HepG2 (cell line): ENCODE results near the gene DENND5B. TPM values are rescaled to one million over a fixed set of nuclear protein-coding genes. Genes with fewer than 3 reads are reported as not detected.

Experiments used
- ATAC-seq: fragments of 200-7000 bp; cut with Tn5 transposase; 3 replicates; pipeline ENCODE4 v1.9.1; 2020; ENCODE audit warnings: mild to moderate bottlenecking, moderate library complexity
- BruUV-seq: library from RNA; stranded (reverse); fragments of 400-500 nt; replicated peaks from 2 replicates; lab custom pipeline; 2021; lab: Mats Ljungman, UMichigan
- CTCF ChIA-PET: fragments of 300-600 bp; formaldehyde crosslinking; extraction: SDS; loops from one replicate; lab custom pipeline; 2021; ENCODE audit warnings: low total read pairs, inconsistent platforms, low intra/inter-chr PET ratio; lab: Yijun Ruan, JAX
- POLR2A ChIA-PET: fragments of 350-600 bp; sonication (Branson Sonifier 250); formaldehyde crosslinking; loops from one replicate; lab custom pipeline; 2020; ENCODE audit warnings: antibody characterized with exemption, inconsistent platforms; lab: Yijun Ruan, JAX
- DNase-seq: peaks from one replicate; pipeline ENCODE4 v3.0.0-alpha.2; 2015; ENCODE audit warnings: low spot score
- FAIRE-seq: peaks from 3 replicates; lab custom pipeline; 2011; peaks lifted over from hg19 to GRCh38; lab: Jason Lieb, UNC
- H2AFZ ChIP-seq: one replicate; pipeline ENCODE4 v1.6.1; 2011; ENCODE audit warnings: low read length, inconsistent platforms
- H3K27ac ChIP-seq: fragments of 300-600 bp; 3 replicates; pipeline ENCODE4 v1.8.0; 2011; ENCODE audit warnings: mixed run types, mild to moderate bottlenecking, mixed read lengths, low read length, inconsistent platforms; ENCODE audit not compliant: insufficient read depth; ENCODE audit errors: extremely low read length
- H3K27me3 ChIP-seq, 2 experiments: fragments of 200-600 bp in 1 of 2; 2 replicates in 1 of 2; 3 replicates in 1 of 2; pipeline versions ENCODE4 v1.6.0 to v1.8.0; 2011; ENCODE audit warnings: low read length in 2 of 2, mild to moderate bottlenecking in 2 of 2, moderate library complexity in 2 of 2, inconsistent platforms in 1 of 2; ENCODE audit not compliant: insufficient read depth in 2 of 2, control insufficient read depth in 1 of 2
- H3K36me3 ChIP-seq, 2 experiments: fragments of 200-600 bp in 1 of 2; replicated peaks in 1 of 2; 2 replicates in 1 of 2; 3 replicates in 1 of 2; pipeline versions ENCODE4 v1.5.1 to v1.8.0; 2011; ENCODE audit warnings: low read length in 2 of 2, inconsistent platforms in 1 of 2; ENCODE audit not compliant: insufficient read depth in 2 of 2, control insufficient read depth in 1 of 2
- H3K4me1 ChIP-seq: 2 replicates; pipeline ENCODE4 v1.5.1; 2012; ENCODE audit warnings: low read length, inconsistent platforms; ENCODE audit not compliant: insufficient read depth
- H3K4me2 ChIP-seq: 2 replicates; pipeline ENCODE4 v1.6.0; 2011; ENCODE audit warnings: low read depth, low read length, inconsistent platforms
- H3K4me3 ChIP-seq, 3 experiments: fragments of 200-600 bp in 1 of 3; sonication (generic), shearing (Covaris generic) in 1 of 3; replicated peaks in 1 of 3; 2 replicates each; pipeline ENCODE4 v1.5.1; 2011 to 2016; ENCODE audit warnings: low read length in 3 of 3, inconsistent platforms in 2 of 3, low read depth in 2 of 3, mild to moderate bottlenecking in 2 of 3, control low read depth in 1 of 3, mixed read lengths in 1 of 3; ENCODE audit not compliant: insufficient read depth in 1 of 3
- H3K79me2 ChIP-seq: one replicate; pipeline ENCODE4 v1.6.1; 2011; ENCODE audit warnings: low read length, inconsistent platforms; ENCODE audit not compliant: insufficient read depth
- H3K9ac ChIP-seq: 2 replicates; pipeline ENCODE4 v1.6.0; 2011; ENCODE audit warnings: mild to moderate bottlenecking, low read depth, low read length, inconsistent platforms; ENCODE audit not compliant: insufficient read depth
- H3K9me3 ChIP-seq: 2 replicates; pipeline ENCODE4 v1.5.1; 2012; ENCODE audit warnings: mild to moderate bottlenecking, low read length
- H4K20me1 ChIP-seq: 2 replicates; pipeline ENCODE4 v1.6.0; 2011; ENCODE audit warnings: inconsistent platforms, mild to moderate bottlenecking, low read length, moderate library complexity; ENCODE audit not compliant: insufficient read depth
- GATA4 ChIP-seq: sonication (generic); IDR thresholded peaks from 2 replicates; pipeline ENCODE4 v1.6.1; 2016; ENCODE audit warnings: antibody characterized with exemption, low read depth, borderline replicate concordance
- NAIF1 ChIP-seq: sonication (generic); formaldehyde crosslinking; IDR thresholded peaks from 2 replicates; pipeline ENCODE4 v1.5.0; 2020; ENCODE audit warnings: mild to moderate bottlenecking, missing genetic modification reagents, borderline replicate concordance
- SIX1 ChIP-seq: sonication (generic); formaldehyde crosslinking; IDR thresholded peaks from 2 replicates; pipeline ENCODE4 v1.4.0; 2020; ENCODE audit warnings: missing genetic modification reagents, borderline replicate concordance
- SMYD3 ChIP-seq: sonication (generic); formaldehyde crosslinking; IDR thresholded peaks from 2 replicates; pipeline ENCODE4 v1.8.1; 2023; ENCODE audit warnings: mild to moderate bottlenecking, missing genetic modification reagents
- SP5 ChIP-seq: IDR thresholded peaks from 2 replicates; pipeline ENCODE4 v1.6.1; 2016; ENCODE audit warnings: low read depth, borderline replicate concordance
- ZNF580 ChIP-seq: IDR thresholded peaks from 2 replicates; pipeline ENCODE4 v1.6.1; 2016; ENCODE audit warnings: low read depth, borderline replicate concordance
- ZNF646 ChIP-seq: sonication (generic); formaldehyde crosslinking; IDR thresholded peaks from 2 replicates; pipeline ENCODE4 v1.9.0; 2021; ENCODE audit warnings: mild to moderate bottlenecking, missing genetic modification reagents
- WGBS: methylation state at CpG from one replicate; pipeline ENCODE4 v1.1.6; 2017; ENCODE audit warnings: low lambda C conversion rate; 5-methylcytosine and 5-hydroxymethylcytosine counted together
- in situ Hi-C: cut with HindIII; loops from 2 replicates; pipeline ENCODE4 v1.10.0; 2017; ENCODE audit warnings: low pct_unique_long_range_greater_than_20kb; ENCODE audit not compliant: extremely low pct_ligation_motif_present
- intact Hi-C: fragments of 100-400 bp; cut with micrococcal nuclease; formaldehyde crosslinking; loops from one replicate; pipeline ENCODE4 v1.10.0; 2022; ENCODE audit not compliant: unreplicated experiment
- polyA plus RNA-seq, 8 experiments: library from polyadenylated mRNA; depleted of rRNA in 3 of 8; stranded (reverse) in 7 of 8; unstranded in 1 of 8; fragments of >200 nt; fragmentation: Illumina TruSeq in 4 of 8; extraction: Trizol in 4 of 8; gene quantifications; 2 replicates each; pipeline versions ENCODE4 v1.2.1 to v1.2.3, GENCODE V29; 2011 to 2016; ENCODE audit warnings: low read depth in 4 of 8, missing spikeins in 1 of 8, mixed read lengths in 1 of 8; ENCODE audit not compliant: insufficient read depth in 1 of 8
- total RNA-seq, 5 experiments: library from RNA; depleted of rRNA; stranded (reverse); fragments of >200 nt; fragmentation: Illumina TruSeq; extraction: Trizol; gene quantifications; 2 replicates each; pipeline ENCODE4 v1.2.3, GENCODE V29; 2016; ENCODE audit warnings: low read depth in 1 of 5
- TF ChIP-seq, protein P1 (sequence below): sonication (generic); formaldehyde crosslinking; IDR thresholded peaks from 2 replicates; pipeline ENCODE4 v1.5.0; 2020; ENCODE audit warnings: mild to moderate bottlenecking, missing genetic modification reagents, borderline replicate concordance
- TF ChIP-seq, protein P2 (sequence below): sonication (generic); formaldehyde crosslinking; IDR thresholded peaks from 2 replicates; pipeline ENCODE4 v1.5.0; 2020; ENCODE audit warnings: missing genetic modification reagents
- TF ChIP-seq, protein P3 (sequence below): sonication (generic); formaldehyde crosslinking; IDR thresholded peaks from 2 replicates; pipeline ENCODE4 v1.4.0; 2020; ENCODE audit warnings: mild to moderate bottlenecking, low read depth, missing genetic modification reagents

DENND5B gene
- total and polyA plus RNA-seq, 2 of the 13 experiments (the other 11 are each of a cell fraction or from before 2014, with no cell fraction given), result 14.7 to 18.7 TPM

DNA sequence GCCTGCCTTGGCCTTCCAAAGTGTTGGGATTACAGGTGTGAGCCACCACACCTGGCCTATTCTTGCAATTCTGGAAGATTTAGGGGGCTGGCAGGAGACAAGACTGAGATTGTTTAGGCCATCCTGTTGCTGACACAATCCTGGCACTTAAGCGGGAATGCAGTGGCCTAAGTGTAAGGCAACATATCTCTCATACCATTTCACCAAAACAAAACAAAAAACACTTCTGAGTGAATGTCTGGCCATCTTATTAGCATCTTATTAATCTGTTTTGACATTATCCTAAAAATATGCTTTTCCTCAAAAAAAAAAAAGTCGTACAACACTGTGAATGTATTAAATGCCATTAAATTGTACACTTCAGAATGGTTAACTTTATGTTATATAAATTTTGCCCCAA lies 67.6 kb downstream of the DENND5B start (continued):
- TF ChIP-seq ZNF646 (no peak), SIX1 (CRISPR knock-in tag) (no peak)

DNA sequence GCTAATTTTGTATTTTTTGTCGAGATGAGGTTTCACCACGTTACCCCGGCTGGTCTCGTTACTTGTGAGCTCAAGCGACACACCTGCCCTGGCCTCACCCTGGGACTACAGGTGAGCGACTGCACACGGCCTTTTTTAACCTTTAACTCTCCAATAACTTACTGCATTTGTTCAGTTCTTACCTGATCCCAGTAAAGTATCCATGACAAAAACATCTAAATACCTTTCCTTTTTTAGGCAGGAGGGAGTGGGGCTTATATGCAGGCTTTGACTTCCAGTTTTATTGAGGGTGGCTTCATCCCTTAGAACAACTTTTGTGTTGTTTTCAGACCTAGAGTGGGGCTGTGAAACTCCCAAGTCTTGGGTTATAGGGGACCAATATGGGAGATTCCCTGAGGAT lies 68.3 kb downstream of the DENND5B start:
- H3K79me2 ChIP-seq, result peaks cover 55% of the 10 kb centered on the region
- no peak overlapping the region for H2AFZ ChIP-seq
- no peaks in the 10 kb centered on the region for H3K27me3 ChIP-seq
- ChIA-PET POLR2A (no interaction called here), CTCF (no interaction called here)
- no peak overlapping the region for H3K9ac ChIP-seq
- H3K4me2 ChIP-seq, result no peak overlapping the region
- peaks cover 49% of the 10 kb centered on the region for H3K4me1 ChIP-seq
- no peaks in the 10 kb centered on the region for H3K9me3 ChIP-seq
- FAIRE-seq (no peak), ATAC-seq (no peak), DNase-seq (no peak)
- intact Hi-C loops (no loop called here), in situ Hi-C loops (loop anchor here (25.0 kb wide), 1 partner anchor 110 kb away; no protein-coding TSS in a partner anchor)
- TF ChIP-seq, protein P1, sequence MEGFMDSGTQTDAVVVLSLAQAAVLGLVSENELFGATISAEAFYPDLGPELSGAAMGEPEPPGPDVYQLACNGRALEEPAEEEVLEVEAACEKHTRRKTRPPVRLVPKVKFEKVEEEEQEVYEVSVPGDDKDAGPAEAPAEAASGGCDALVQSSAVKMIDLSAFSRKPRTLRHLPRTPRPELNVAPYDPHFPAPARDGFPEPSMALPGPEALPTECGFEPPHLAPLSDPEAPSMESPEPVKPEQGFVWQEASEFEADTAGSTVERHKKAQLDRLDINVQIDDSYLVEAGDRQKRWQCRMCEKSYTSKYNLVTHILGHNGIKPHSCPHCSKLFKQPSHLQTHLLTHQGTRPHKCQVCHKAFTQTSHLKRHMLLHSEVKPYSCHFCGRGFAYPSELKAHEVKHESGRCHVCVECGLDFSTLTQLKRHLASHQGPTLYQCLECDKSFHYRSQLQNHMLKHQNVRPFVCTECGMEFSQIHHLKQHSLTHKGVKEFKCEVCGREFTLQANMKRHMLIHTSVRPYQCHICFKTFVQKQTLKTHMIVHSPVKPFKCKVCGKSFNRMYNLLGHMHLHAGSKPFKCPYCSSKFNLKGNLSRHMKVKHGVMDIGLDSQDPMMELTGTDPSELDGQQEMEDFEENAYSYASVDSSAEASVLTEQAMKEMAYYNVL (CRISPR knock-in tag), result no peak
- TF ChIP-seq, protein P2, sequence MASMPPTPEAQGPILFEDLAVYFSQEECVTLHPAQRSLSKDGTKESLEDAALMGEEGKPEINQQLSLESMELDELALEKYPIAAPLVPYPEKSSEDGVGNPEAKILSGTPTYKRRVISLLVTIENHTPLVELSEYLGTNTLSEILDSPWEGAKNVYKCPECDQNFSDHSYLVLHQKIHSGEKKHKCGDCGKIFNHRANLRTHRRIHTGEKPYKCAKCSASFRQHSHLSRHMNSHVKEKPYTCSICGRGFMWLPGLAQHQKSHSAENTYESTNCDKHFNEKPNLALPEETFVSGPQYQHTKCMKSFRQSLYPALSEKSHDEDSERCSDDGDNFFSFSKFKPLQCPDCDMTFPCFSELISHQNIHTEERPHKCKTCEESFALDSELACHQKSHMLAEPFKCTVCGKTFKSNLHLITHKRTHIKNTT (CRISPR knock-in tag), result no peak
- TF ChIP-seq, protein P3, sequence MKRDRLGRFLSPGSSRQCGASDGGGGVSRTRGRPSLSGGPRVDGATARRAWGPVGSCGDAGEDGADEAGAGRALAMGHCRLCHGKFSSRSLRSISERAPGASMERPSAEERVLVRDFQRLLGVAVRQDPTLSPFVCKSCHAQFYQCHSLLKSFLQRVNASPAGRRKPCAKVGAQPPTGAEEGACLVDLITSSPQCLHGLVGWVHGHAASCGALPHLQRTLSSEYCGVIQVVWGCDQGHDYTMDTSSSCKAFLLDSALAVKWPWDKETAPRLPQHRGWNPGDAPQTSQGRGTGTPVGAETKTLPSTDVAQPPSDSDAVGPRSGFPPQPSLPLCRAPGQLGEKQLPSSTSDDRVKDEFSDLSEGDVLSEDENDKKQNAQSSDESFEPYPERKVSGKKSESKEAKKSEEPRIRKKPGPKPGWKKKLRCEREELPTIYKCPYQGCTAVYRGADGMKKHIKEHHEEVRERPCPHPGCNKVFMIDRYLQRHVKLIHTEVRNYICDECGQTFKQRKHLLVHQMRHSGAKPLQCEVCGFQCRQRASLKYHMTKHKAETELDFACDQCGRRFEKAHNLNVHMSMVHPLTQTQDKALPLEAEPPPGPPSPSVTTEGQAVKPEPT (CRISPR knock-in tag), result no peak
- no peak for TF ChIP-seq ZNF580 (CRISPR knock-in tag)
- no peak for TF ChIP-seq GATA4
- no peak for TF ChIP-seq NAIF1 (CRISPR knock-in tag)
- TF ChIP-seq SP5, result no peak
- no peak for TF ChIP-seq SMYD3 (CRISPR knock-in tag)
- WGBS, result 81% methylated on average over 7 of the region's 7 CpGs
- no peak overlapping the region for H3K27ac ChIP-seq
- H3K4me3 ChIP-seq, result no peak overlapping the region
- BruUV-seq, result no TSS peak
- H4K20me1 ChIP-seq, result peaks cover 7% of the 10 kb centered on the region; the same call in 1 of the 2 replicates
- H3K36me3 ChIP-seq, result no peaks in the 10 kb centered on the region
